Left colon (tissue), 2 donors: Measurements from ENCODE around the gene PMS2. TPM values are rescaled to one million over a fixed set of nuclear protein-coding genes. Genes with fewer than 3 reads are reported as not detected.
A peak's percentile ranks its signal among the peaks of the same experiment; 100 is the strongest.
"Not testable (repeated sequence)": the region's sequence is repeated elsewhere in the genome, so short reads cannot be mapped to it uniquely, and the experiment has no call there.

Source experiments
- ATAC-seq: fragments of 200-7000 bp; cut with Tn5 transposase; one replicate; pipeline ENCODE4 v1.9.1; 2020; ENCODE audit warnings: mild to moderate bottlenecking, moderate library complexity
- DNase-seq, 2 donors: peaks; one replicate each; pipeline ENCODE4 v3.0.0-alpha.2; 2020
- intact Hi-C, 2 donors: fragments of 100-400 bp; cut with DNase I in 1 of 2; cut with micrococcal nuclease in 1 of 2; formaldehyde crosslinking; loops; one replicate each; pipeline versions ENCODE4 v1.11.2 to v1.14.0; 2022; cut with DNase I, micrococcal nuclease
- total RNA-seq, 2 donors: library from RNA; stranded (reverse); fragmentation: NEBNext Ultra II Directional; extraction: Animal tissue kit (Norgen Biotek cat#: 25700); gene quantifications; one replicate each; pipeline ENCODE4 v1.2.1, GENCODE V29; 2021
- donor health status: DM: no; HTN: no; CAD: no.
- donor health status: DM: yes; HTN: yes; CAD: no.

PMS2 gene
- total RNA-seq, 2 donors from 2014 or later: 10.6 to 10.7 TPM

- intact Hi-C loops: no loop called here
- ATAC-seq (peak; percentile 25), DNase-seq (no peak)
Observed at GRCh38 chr7:6020371-6021286, 11.8 kb upstream of the PMS2 start.

GRCh38 chr7:6016653-6016966 lies 7.8 kb upstream of the PMS2 start:
- DNase-seq: no peak
- intact Hi-C loops: no loop called here
- ATAC-seq: no peak

DNA sequence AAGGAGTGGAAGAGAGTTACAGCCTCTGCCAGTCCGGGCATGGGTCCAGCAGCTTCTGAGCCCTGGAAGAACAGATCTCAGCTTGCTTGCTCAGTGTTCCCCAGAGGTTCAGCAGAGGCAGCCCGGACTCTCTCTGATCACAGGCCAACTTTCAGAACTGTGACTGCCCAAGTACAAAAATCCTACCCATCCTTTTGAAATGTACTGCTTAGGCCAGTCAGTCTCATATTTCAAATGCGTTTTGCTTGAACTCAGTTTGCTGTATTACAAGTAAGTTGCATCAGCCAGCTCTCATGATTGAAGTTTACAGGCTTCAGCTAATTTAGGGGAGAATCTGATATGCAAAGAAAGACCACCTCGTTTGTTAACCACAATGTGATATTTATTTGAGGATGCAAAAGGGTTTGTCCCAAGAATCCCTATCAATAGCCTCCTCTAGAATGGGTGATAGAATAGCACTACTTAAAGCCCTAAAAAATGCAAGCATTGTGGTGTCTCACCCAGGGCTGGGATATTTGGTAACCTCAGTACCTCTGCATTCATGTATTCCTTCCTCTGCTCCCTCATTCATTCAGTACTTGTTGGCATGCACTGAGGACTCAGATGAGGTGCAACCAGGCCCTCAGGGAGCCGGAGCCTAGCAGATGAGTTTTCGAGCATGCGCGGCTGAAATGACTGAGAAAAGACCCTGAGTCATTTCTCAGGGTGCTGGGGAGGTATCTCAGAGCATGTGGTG lies 7.2 kb upstream of the PMS2 start:
- intact Hi-C loops: no loop called here
- ATAC-seq: no peak
- DNase-seq: peak; percentile 24 to 69

GRCh38 chr7:6012355-6013104 lies 3.7 kb upstream of the PMS2 start:
- peak; percentile 72 for ATAC-seq
- intact Hi-C loops: no loop called here
- peak; percentile 58 to 75 for DNase-seq

- intact Hi-C loops: no loop called here
- DNase-seq (no peak), ATAC-seq (no peak)
Observed at GRCh38 chr7:6011541-6011940, 2.7 kb upstream of the PMS2 start.

DNA sequence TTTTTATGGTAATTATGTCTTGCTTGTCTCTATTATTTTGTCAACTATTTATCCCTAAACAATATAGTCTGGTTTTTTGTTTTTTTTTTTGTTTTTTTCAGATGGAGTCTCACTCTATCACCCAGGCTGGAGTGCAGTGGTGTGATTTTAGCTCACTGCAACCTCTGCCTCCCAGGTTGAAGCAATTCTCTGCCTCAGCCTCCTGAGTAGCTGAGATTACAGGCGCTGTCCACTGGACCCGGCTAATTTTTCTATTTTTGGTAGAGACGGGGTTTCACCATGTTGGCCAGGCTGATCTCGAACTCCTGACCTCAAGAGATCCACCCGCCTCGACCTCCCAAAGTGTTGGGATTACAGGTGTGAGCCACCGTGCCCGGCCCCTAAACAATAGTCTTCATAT lies 1.5 kb upstream of the PMS2 start:
- ATAC-seq, intact Hi-C loops, DNase-seq: not testable (repeated sequence)

- intact Hi-C loops, DNase-seq, ATAC-seq: not testable (repeated sequence)
Observed at GRCh38 chr7:6007835-6008590, 836 bp downstream of the PMS2 start.

DNA sequence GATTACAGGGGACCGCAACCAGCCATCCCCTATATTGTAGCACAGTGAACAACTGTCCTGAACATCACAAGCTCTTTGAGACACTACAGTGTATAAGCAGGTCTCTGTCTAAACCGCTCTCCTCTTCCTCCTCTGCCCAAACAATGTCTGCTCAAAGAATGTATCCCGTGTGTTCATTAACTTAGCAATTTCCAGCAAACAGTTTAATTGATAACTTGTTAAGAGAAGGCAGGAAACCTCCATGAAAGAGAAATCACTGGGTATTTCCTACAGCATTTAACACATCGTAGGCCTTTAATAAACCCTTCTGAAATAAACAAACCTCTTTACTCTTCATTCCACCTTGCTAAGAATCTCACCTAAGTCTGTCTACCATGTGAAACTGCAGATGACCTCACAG lies 1.5 kb downstream of the PMS2 start:
- intact Hi-C loops: no loop called here

GRCh38 chr7:5997210-5997808 lies 11.5 kb downstream of the PMS2 start:
- DNase-seq (peak in 1 of 2 donors; percentile 68), ATAC-seq (peak; percentile 85)
- intact Hi-C loops: no loop called here

More for the DNA sequence above, 1.5 kb downstream of the PMS2 start:
- DNase-seq (no peak), ATAC-seq (no peak)

GRCh38 chr7:5987061-5987460 lies 21.8 kb downstream of the PMS2 start:
- intact Hi-C loops, DNase-seq, ATAC-seq: not testable (repeated sequence)

- DNase-seq, intact Hi-C loops: not testable (repeated sequence)
- peak; percentile 87 for ATAC-seq
Observed at GRCh38 chr7:5979680-5980314, 29.1 kb downstream of the PMS2 start.

DNA sequence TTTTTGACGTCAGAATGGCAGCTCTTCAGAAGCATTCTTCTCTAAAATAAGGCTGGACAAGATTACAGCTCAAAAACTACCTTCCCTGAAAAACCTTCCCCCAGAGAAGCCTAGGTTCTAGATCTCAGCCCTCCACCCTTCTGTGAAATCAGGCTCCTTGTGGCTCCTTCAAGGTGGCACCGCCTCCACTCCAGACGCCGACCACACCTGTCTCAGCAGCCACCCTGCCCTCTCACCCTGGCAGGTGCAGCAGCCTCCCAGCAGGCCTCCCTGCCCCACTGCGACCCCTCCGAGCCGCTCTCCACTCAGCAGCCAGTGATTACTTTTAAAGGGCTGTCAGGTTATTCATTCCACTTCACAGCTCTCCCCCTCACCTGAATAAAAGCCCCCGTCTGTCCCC lies 35.3 kb downstream of the PMS2 start:
- ATAC-seq, DNase-seq, intact Hi-C loops: not testable (repeated sequence)

- DNase-seq, intact Hi-C loops: not testable (repeated sequence)
- ATAC-seq: peak; percentile 78
Observed at GRCh38 chr7:5970347-5970911, 38.4 kb downstream of the PMS2 start, which contains the start of gene RSPH10B. RSPH10B (minus strand) TSS chr7:5970689; CDS start chr7:5967116, 3,573 bp downstream.

DNA sequence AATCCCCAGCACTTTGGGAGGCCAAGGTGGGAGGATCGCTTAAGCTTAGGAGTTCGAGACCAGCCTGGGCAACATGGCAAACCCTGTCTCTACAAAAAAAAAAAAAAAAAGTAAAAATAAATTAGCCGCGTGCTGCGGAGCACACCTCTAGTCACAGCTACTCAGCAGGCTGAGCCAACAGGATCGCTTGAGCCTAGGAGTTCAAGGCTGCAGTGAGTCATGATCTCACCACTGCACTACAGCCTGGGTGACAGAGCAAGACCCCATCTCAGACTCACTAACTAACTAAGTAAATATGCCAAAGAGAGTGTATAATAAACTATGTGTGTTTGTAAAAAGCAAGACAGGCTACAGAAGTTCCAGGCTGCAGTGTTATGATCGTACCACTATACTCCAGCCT lies 45.0 kb downstream of the PMS2 start:
- DNase-seq, intact Hi-C loops, ATAC-seq: not testable (repeated sequence)

DNA sequence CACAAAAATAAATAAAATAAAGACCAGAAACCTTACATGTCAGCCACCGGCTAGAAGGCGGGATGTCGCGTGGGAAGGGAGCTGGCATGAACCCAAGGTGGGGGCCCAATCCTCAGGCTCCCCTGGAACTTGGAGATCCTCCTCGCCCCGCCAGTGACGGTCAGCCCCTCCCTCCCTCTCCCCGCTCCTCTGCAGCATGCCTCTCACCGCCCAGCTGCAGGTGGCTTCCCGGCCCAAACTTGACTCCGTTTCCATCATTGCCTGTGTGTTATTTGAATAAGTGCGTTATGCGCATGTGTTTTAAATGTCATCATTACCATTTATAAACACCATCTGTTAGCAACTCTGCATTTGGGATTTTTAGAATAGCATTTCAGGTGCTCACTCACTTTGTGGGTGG lies 45.6 kb downstream of the PMS2 start:
- ATAC-seq, intact Hi-C loops, DNase-seq: not testable (repeated sequence)

DNA sequence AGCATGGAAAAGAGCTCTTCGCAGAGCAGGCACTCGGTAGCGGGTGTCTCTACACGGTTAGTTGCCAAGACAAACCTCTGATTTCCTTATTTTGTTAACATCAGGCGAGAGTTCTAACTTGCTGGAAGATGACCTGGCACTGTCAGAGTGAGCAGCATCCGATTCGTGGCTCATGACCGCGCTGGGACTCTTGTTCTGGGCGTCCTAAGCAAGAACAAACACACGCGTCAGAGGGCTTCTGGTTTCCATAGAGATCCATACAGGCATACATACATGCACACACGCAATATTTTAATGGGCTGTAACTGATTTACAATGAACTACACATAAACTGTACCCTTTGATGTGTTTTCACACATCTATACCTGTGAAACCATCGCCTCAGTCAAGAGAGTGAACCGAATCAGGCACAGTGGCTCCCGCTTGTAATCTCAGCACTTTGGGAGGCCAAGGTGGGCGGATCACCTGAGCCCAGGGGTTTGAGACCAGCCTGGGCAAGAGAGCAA lies 73.9 kb downstream of the PMS2 start:
- DNase-seq, intact Hi-C loops, ATAC-seq: not testable (repeated sequence)
